HG03460 (cell line): ENCODE results near the gene GRM1.
"Not testable (repeated sequence)": the region's sequence is repeated elsewhere in the genome, so short reads cannot be mapped to it uniquely, and the experiment has no call there.

Experiments
- ATAC-seq: cut with Tn5 transposase; IDR thresholded peaks from one replicate; pipeline ENCODE4 v1.9.1; 2021; ENCODE audit not compliant: unreplicated experiment

Gene GRM1

DNA sequence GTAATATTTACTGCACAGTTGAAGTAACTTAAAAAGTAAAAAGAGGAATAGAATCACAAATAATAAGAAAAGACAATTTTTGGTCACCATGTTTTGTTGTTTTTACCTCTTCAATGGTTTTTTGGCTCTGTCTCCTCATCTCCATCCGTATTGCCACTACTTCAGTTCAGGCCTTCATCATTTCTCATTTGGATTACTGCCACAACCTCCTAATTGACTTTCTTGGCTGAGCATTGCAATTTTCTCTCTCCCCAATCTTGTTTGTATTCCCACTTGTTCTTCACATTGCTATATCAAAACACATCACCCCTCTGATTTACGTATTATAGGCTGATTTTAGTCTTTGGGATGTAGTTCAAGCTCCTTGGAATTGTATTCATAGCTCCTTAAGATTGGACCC, 161.7 kb downstream of the GRM1 start:
- ATAC-seq, result no peak

DNA sequence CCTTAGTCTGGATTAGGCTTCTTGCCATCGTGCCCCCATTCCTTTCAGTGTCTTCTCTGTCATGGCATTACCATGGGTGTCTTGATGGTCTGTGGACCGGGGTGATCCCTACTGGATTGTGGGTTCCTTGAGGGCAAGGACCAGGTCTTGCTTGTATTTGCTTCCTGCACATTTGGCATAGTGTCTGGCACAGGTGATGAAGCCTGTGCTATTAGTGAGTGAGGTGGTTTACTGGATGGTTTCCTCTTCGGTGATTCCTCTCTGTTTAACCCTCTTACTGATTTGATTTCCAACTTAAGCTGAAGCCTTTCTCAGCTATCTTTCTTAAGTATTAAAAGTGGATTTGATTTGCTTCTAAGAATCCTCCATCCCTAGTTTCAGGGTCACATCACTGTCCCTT, 162.3 kb downstream of the GRM1 start:
- ATAC-seq, result no peak

DNA sequence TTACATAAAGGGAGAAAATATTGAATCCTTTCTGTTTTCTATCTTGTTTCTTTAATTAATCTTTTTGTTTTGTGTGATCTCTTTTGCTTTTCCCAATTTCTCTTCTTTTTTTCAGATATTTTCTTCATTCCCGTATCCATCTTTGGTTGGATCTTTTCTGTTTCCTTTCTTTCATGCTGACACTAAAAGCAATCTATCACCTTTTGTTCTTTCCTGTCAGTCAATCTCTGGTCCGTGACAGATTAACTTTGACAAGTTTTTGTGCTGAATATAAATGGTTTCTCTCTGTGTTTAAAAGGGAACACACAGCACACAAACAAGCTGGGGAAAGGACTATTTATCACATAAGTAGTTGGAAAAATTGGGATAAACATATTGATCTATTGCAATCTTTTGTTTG, 162.8 kb downstream of the GRM1 start:
- no peak for ATAC-seq

DNA sequence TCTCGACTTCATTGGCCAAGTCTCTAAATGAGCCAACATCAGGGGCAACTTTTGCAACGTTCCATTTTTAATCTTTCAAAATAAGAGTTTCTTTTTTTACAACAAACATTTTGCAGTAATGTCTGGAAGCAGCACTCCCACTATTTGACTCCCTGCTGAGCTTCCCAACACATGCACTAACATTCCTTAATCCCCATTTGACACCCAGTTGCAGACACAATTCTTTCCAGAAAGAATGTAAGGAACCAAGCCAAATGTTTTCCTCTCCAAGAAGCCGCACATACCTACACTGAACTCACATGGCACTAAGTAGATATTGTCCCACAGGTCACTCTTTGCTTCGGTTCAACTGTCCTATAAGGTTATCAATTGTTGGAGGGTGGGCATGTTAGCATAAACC, 165.6 kb downstream of the GRM1 start:
- no peak for ATAC-seq

DNA sequence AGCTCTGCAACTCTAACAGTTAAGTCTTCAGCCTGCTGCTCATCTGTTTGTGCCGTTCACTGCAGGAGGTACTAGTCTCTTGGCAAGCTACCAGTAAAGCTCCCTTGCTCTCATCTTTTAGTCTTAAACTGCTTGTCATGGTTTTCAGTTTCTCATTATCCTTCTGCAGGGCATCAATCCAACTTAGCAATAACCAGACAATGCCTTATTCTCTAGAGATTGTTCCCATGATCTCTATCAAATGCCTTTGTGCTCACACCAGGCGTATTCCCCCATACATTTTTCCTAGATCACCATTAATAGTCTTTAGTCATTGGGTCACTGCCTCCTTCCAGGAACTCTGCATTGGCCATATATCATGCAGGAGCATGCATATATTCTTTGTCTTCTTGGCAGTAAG, 171.3 kb downstream of the GRM1 start:
- ATAC-seq, result no peak

DNA sequence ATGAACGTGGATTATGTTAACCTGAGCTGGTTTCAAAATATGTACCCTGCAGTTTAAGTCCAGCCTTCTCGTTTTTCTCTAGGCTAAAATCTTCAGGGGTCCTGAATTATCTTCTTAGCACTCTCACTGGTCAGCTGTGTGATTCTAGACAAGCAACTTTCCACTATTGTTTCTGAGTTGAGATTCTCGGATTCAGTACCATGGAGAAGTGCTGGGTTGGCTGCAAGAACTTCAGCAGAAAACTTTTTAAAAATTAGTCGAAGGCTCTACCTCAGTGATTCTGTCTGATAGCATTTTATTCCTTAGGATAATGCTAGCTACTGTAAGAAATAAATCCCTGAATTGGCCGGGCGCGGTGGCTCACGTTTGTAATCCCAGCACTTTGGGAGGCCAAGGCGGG, 173.7 kb downstream of the GRM1 start:
- no peak for ATAC-seq

DNA sequence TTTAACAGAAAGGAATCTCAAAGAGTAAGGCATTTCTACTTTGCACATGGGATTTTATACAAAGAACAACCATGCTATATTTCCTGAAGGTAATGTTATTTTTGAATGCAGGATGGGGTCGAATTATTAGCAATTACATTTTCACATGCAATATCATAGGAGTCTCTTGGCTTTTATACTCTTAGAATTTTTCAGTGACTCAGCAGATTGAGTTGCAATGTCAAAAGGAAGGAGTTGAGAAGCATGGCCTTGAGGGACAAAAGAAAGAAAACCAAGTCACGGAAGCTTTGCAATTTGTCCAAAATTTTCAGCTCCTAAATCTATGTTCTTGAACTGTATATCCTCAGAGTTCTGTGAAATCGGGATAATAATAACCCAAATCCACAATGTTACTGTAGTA, 181.1 kb downstream of the GRM1 start:
- no peak for ATAC-seq

DNA sequence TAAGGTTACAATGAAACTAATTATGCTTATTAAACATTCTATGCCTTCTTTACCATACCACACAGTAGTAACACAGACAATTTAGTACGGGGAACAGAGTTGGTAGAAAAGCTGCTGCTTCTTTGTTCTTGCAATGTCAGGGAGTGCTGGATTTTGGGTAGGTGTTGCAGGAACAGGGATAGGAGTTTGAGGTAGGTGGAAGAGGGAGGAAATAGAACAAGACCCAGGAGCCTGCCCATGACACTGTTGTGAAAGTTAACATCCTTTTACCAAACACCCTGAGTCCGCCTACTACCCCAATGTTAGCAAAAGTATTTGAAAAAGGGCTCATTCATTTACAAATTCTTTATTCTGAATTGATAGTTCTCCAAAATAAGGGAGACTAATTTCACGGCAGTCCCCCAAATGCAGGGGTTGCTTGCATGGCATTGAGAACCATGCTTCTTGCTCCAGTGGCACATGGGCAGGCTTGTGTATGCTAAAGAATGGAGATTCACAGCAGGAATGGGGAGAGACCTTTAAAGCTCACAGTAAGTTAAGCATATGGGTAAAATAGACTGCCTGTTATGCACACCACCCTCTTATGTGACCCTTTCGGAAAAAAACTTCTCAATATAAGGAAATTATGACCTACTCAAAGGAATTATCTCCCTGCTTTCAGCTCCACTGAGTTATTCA, 181.7 kb downstream of the GRM1 start:
- no peak for ATAC-seq

DNA sequence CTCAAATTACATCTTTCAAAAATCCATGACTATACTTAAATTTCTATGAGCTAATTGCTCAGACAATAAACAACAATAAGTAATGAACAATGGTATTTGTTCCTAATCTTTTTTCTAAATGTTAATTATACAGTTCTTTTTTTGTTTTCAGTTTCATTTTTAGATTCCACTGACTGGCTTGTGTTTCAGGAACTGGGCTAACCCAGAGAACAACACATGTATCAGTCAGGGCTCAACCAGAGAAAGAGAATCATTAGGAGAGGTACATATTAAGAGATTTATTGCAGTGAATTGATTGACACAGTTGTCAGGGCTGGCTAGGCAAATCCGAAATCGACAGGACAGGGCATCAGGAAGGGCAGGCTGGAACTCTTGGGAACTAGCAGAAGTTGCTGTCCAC, 182.8 kb downstream of the GRM1 start:
- ATAC-seq, result no peak

DNA sequence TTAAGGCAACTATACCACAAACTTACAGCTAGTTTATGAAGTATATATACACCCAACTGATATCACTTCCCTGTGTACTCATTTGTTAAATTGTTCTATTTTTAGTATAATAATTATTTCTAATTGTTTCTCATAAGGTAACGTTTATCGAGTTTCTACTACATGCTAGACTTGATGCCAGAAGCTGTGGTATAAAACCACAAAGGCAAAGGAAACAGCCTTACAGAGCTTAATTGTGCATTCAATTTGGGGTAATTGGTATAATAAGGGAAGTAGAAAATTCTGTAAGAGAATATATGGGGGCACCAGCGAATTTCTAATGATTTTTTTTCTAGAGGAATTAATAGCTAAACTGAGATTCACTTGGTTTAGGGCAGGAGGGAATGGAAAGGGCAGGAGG, 183.9 kb downstream of the GRM1 start:
- ATAC-seq, result no peak

DNA sequence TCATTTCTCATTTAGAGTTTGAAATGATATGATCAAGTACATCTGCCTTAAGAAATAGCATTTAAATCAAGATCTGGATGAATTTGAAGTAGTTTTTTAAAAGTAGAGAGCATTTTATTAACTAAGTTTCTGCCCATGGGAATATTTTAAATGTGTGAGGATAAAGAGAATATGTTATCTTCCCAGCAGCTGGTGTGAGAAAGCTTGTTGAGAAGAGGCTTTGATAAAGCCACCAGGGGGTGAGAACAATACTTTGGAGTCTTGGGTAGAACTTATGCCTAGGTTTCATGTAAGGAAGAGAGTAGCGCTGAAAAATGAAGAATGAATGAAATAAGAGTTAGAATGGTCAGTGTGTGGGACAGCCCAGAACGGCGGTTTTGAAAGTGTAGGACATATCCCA, 190.2 kb downstream of the GRM1 start:
- no peak for ATAC-seq

DNA sequence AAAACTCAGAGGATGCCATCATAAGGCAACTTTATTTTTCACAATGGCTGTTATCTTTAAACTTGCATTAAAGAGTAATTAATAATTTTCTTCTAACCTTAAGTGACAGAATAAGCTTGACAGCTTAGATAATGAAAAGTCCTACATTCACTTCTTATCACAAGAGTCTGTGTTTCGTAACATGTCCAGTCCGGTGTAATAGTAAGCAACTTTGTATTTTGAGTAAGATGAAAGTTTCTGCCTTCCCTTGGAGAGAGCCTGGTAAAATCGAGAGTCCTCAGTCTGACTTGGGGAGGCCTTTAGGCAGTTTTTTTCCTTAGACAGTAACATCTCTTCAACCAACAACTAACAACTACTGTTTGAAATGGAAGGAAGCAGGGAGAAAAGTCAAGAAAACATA, 195.6 kb downstream of the GRM1 start:
- ATAC-seq, result no peak

DNA sequence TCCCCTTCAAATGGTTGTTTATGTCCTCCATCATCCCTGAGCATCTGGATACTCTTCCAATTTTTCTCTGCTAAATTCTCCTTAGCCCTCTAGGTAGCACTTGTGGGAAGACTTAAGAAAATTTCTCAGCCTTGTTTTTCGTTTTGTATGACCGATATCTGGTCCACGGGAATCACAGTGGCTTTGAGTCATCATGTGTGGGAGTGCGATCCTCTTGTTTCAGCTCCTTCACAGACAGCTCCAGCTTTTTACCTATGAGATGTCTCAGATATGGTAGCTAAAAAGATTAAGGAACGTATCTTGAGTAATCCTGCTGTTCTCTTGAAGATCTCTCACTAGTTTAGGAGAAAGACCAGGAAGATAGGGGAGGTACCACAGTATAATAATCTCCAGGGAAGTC, 196.1 kb downstream of the GRM1 start:
- ATAC-seq, result no peak

DNA sequence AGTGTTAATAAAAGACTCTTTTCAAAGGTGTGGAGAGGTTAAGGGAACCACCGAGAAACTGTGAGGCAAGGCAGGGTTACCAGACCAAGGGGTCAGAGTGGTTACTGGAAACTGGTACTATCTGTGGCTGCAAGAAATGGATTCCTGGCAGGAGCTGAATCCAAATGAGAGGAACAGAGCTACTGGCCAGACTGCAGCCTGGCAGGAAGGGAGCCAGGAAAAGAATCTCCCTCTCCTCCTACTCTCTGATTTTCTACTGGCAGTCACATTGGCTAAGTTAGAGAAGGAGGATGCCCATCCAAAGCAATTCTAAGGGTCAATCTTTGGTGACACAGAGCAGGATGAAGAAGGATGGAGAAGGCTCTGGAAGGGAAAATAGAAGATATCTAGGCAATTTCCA, 211.5 kb downstream of the GRM1 start:
- ATAC-seq, result no peak

DNA sequence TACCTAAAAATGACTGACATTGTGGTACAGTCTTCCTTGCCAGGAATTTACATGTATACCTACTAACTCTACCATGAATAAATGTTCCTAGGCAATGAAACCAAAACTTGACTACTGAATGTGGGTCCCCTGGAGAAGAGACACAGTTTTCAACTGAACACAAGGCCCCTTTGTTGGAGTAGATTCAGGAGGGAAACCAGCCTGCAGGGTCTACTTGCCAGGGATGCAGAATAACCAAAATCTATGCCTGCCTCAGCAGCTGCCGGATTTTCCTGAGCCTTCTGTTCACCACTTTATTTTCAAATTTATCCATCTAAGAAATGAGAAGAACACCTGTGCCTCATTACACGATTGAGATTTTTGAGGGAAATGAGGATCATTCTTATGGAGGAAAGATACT, 211.9 kb downstream of the GRM1 start:
- ATAC-seq, result no peak

DNA sequence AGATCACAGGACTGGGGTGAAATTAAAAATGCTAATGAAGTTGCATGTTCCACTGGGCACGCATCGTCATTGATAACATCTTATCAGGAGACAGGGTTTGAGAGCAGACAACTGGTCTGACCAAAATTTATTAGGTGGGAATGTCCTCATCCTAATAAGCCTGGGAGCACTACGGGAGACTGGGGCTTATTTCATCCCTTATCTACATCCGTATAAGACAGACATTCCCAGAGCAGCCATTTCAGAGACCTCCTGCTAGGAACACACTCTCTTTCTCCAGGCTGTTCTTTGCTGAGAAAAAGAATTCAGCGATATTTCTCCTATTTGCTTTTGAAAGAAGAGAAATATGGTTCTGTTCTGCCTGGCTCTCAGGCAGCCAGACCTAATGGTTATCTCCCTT, 214.8 kb downstream of the GRM1 start:
- ATAC-seq, result not testable (repeated sequence)

DNA sequence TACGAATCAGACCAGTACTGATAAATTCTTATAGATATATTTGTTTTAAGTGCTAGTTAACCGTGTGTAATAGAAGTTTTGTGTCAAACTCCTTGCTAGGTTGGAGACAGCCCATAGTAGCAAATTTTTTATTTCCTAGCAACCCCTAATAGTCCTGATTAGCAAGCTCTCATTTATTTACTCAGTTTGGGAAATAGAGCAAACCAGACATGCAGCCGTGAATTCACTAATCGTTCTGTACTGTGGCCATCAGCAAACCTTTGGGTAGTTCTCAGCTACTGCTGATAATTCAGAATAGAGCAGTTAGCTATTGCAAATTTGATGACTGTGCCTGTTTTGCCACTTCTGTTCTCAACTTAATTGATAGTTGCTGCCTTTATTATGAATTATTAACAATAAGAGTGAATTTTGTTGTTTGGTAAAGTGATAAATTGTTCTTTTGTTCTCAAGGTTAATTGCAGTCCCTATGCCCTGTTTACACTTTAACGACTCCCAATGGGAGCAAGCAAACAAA, 215.8 kb downstream of the GRM1 start:
- ATAC-seq, result no peak

DNA sequence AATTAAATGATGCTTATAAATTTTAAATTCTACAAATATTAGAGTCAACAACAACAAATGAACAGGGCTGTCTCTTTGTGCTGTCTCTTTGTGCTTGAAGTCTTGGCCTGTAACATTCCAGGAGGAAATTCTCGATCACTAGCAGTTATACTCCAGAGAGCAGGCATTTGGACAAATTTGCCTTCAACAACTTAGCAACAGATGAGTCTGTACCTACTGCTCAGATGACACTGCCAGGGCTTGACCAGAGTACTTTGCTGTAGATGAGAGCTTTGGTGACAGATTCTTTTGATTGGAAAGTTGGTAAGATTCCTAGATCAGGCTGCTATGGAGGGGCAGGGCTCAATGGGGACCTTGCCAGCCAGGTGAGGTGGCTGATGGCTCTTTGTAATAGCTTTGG, 217.2 kb downstream of the GRM1 start:
- no peak for ATAC-seq

DNA sequence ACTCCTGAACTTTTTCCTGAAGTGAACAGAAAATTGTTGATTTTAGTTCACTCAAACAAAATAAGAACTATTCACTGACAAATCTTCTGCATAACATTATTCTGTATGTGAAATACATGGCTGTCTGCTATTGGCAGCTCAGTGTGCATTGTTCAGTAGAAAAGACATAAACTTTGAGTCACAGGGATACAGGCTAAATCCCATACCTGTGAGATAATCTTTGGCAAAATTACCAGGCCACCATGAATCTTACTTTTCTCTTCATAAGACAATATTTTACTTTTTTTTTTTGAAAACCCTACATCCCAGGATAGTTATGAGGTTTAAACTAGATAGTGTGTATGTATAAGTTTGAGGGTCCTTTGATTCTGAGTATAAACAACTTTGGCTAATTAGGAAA, 224.8 kb downstream of the GRM1 start:
- no peak for ATAC-seq

DNA sequence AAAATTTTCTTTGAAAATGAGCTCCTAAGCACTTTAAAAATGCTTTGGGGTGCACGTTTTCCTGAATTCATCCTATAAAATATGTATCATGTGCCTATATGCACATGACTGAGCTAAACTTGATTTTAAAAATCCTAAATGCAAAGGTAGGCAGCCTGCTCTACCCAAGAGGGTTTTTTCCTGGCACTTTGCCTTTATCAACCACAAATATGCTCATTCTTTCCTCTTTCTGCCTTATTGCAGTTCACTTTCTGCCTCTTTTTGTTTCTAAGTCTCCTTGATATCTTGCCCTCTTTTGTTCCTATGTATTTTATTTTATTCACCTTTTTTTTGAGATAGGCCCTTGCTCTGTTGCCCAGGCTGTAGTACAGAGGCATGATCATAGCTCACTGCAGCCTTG, 229.3 kb downstream of the GRM1 start:
- ATAC-seq, result no peak

DNA sequence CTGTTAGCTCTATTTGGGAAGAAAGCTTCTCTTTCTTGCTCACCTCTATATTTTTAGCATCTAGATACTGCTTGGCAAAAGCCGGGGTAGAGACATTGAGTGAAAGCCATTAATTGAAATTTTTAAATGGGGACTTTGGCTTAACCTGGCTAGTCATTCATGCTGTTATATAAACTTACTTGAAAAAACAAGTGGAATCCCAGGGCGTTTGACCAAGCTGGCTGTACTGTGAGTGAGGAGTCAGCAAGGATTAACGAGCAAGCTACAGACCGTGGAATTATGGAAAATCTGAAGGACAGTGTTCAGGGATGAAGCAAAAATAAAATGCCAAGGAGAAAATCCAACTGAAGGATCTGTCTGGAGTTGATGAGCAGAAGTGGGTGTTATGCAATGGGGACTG, 232.0 kb downstream of the GRM1 start:
- ATAC-seq, result no peak

DNA sequence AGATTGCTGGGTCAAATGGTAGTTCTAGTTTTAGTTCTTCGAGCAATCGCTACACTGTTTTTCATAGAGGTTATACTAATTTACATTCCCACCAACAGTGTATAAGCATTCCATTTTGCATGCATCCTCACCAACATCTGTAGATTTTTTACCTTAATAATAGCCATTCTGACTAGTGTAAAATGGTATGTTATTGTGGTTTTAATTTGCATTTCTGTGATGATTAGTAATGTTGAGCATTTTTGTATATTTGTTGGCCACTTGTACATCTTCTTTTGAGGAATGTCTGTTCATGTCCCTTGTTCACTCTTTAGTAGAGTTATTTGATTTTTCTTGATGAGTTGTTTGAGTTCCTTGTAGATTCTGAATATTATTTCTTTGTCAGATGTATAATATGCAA, 236.2 kb downstream of the GRM1 start:
- ATAC-seq, result no peak

DNA sequence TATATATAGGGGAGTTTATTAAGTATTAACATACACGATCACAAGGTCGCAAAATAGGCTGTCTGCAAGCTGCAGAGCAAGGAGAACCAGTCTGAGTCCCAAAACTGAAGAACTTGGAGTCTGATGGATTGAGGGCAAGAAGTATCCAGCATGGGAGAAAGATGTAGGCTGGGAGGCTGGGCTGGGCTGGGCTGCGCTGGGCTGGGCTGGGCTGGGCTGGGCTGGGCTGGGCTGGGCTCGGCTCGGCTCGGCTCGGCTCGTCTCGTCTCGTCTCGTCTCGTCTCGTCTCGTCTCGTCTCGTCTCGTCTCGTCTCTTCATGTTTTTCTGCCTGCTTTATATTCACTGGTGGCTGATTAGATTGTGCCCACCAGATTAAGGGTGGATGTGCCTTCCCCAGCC, 238.6 kb downstream of the GRM1 start:
- ATAC-seq, result no peak
